Measurements from ENCODE around the gene HMGN4. TPM values are rescaled to one million over a fixed set of nuclear protein-coding genes. Genes with fewer than 3 reads are reported as not detected.

Gene HMGN4
- total RNA-seq, 2 donors from 2014 or later, result 53.5 to 83.0 TPM

DNA sequence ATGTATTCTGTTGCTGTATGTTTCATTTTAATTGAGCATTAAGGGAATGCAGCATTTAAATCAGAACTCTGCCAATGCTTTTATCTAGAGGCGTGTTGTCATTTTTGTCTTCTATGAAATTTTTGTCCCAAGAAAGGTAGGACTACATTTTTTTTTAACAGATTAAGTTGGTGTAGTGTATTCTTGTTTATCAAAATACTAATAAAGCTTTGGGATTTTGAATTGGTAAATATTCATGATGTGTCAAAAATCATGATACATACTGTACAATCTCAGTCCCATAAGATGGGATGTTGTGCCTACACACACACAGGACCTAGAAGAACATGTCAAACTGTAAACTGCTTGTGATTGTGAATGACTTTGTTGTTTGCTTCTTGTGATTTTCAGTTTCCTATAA is 11.2 kb upstream of the HMGN4 start:
- DNase-seq (ENCODE audit: low spot score), result no peak
- Histone ChIP-seq H3K9me3 (no peaks in the 10 kb centered on the region), H3K27ac (no peak overlapping the region), H3K4me3 (no peak overlapping the region), H3K27me3 (replicated peaks; ENCODE audit: insufficient read depth) (no peaks in the 10 kb centered on the region), H3K4me1 (replicated peaks) (no peaks in the 10 kb centered on the region), H3K36me3 (no peaks in the 10 kb centered on the region)
- WGBS, result 100% methylated on average over 1 of the region's 1 CpG
- intact Hi-C loops (cut with DNase I), result no loop called here
- no peak for TF ChIP-seq POLR2AphosphoS5 (IDR thresholded peaks at IDR 0.05)
- TF ChIP-seq, protein P1, sequence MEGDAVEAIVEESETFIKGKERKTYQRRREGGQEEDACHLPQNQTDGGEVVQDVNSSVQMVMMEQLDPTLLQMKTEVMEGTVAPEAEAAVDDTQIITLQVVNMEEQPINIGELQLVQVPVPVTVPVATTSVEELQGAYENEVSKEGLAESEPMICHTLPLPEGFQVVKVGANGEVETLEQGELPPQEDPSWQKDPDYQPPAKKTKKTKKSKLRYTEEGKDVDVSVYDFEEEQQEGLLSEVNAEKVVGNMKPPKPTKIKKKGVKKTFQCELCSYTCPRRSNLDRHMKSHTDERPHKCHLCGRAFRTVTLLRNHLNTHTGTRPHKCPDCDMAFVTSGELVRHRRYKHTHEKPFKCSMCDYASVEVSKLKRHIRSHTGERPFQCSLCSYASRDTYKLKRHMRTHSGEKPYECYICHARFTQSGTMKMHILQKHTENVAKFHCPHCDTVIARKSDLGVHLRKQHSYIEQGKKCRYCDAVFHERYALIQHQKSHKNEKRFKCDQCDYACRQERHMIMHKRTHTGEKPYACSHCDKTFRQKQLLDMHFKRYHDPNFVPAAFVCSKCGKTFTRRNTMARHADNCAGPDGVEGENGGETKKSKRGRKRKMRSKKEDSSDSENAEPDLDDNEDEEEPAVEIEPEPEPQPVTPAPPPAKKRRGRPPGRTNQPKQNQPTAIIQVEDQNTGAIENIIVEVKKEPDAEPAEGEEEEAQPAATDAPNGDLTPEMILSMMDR (IDR thresholded peaks at IDR 0.05), result no peak
- TF ChIP-seq POLR2A (IDR thresholded peaks at IDR 0.05), result no peak

DNA sequence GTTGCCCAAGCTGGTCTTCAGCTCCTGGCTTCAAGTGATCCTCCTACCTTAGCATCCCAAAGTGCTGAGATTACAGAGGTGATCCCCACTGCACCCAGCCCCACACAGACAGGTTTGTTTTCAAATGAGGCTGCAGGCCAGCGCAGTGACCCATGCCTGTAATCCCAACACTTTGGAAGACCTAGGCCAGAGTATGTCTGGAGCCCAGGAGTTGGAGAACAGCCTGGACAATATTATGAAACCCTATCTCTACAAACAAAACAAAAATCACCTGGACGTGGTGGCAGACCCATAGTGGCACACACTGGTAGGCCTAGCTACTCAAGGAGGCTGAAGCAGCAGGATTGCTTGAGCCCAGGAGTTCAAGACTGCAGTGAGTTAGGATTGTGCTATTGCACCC is 8.0 kb upstream of the HMGN4 start:
- H3K4me1 ChIP-seq (replicated peaks), result no peaks in the 10 kb centered on the region
- H3K4me3 ChIP-seq, result no peak overlapping the region
- intact Hi-C loops (cut with DNase I), result no loop called here
- no peak overlapping the region for H3K27ac ChIP-seq
- no peaks in the 10 kb centered on the region for H3K27me3 ChIP-seq (replicated peaks; ENCODE audit: insufficient read depth)
- TF ChIP-seq, protein P1 (IDR thresholded peaks at IDR 0.05), result no peak
- no peaks in the 10 kb centered on the region for H3K9me3 ChIP-seq
- DNase-seq (ENCODE audit: low spot score), result no peak
- no peaks in the 10 kb centered on the region for H3K36me3 ChIP-seq
- WGBS, result 82% methylated on average over 2 of the region's 2 CpGs

DNA sequence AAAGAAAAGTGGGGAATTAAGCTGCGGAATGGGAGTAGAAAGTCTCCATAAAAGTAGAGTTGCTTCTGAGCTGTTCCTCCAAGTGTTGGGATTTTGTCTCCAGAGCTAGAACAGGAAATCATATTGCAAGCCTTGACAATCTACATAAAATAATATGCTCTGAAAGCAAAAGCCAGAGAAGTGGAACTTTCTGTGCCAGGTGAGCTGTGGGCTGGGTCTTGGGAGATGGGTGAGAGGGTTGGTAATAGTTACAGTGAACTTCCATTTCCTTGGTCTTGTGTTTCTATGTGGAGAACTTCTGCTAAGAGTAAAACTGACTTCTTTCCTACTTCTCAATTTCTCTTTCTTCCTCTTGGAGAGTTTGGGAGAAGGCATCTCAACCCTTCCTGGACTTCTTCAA is 6.3 kb upstream of the HMGN4 start:
- Histone ChIP-seq H3K4me1 (replicated peaks) (no peaks in the 10 kb centered on the region), H3K9me3 (no peaks in the 10 kb centered on the region), H3K36me3 (no peaks in the 10 kb centered on the region), H3K4me3 (no peak overlapping the region), H3K27ac (peak overlapping the region in 1 of 2 donors; percentile 72), H3K27me3 (replicated peaks; ENCODE audit: insufficient read depth) (no peaks in the 10 kb centered on the region)
- intact Hi-C loops (cut with DNase I), result no loop called here
- no peak for DNase-seq (ENCODE audit: low spot score)
- no peak for TF ChIP-seq POLR2A (IDR thresholded peaks at IDR 0.05)
- TF ChIP-seq, protein P1 (IDR thresholded peaks at IDR 0.05), result no peak
- 97% methylated on average over 1 of the region's 1 CpG for WGBS

DNA sequence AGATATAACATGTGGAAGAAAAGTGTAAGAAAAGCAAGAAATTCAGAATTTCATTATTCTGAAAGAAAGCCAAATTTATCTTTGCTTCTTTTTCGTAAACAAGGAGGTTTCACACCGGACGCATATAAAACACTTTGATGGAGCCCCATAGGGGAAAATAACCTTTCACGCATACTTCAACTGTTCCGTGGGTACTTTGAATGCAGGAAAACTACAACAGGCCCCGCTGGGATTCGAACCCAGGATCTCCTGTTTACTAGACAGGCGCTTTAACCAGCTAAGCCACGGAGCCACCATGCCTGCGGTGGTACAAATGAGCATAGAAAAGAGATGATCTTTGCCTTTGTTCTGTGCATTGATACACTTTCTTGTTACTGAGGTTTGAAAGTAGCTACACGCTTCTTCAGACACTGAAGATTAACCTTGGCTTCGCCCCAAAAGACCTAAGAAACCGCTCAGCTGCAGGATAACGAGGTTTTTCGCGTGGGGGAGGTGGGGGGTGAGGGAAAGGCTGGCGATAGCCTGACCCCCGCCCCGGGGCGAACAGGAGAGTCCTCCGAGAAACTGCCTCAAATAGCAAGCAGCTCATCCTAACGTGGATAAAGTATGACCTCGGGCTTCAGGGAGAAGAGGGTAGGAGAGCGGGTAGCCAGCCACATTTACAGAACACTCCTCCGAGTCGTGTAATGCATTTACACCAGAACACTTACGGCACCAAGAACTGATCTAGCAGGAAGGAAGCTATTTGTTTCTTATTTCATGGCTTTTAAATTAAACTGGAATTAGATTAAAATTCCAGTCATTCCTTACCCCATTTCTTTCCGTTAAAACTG is 5.3 kb upstream of the HMGN4 start:
- WGBS, result 1% methylated on average over 28 of the region's 28 CpGs
- Histone ChIP-seq H3K36me3 (no peaks in the 10 kb centered on the region), H3K9me3 (no peaks in the 10 kb centered on the region), H3K4me1 (replicated peaks) (no peaks in the 10 kb centered on the region), H3K27ac (peak overlapping the region; percentile 72 to 73), H3K4me3 (peak overlapping the region; percentile 45 to 48), H3K27me3 (replicated peaks; ENCODE audit: insufficient read depth) (no peaks in the 10 kb centered on the region)
- peak; percentile 87 for TF ChIP-seq POLR2AphosphoS5 (IDR thresholded peaks at IDR 0.05)
- TF ChIP-seq POLR2A (IDR thresholded peaks at IDR 0.05), result no peak
- intact Hi-C loops (cut with DNase I), result no loop called here
- peak; percentile 80 for DNase-seq (ENCODE audit: low spot score)

DNA sequence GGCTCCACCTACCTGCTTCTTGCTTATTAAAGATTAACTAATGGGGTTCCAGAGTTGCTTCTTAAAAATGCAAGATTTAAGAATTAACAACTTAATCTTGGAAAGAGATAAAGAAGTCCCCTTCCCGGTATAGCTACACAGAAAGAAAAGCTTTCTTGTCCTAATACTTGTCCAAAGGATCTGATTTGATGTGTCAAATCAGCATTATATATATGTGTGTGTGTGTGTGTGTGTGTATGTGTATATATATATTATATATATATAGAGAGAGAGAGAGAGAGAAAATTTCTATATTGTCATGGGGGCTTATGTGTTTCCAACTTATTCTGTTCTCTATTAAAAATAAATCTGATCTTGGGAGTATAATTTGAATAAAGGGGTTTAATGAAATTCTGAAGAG is 4.6 kb upstream of the HMGN4 start:
- Histone ChIP-seq H3K36me3 (no peaks in the 10 kb centered on the region), H3K4me1 (replicated peaks) (no peaks in the 10 kb centered on the region), H3K4me3 (peak overlapping the region; percentile 45 to 48), H3K27ac (peak overlapping the region; percentile 72 to 73), H3K27me3 (replicated peaks; ENCODE audit: insufficient read depth) (no peaks in the 10 kb centered on the region), H3K9me3 (no peaks in the 10 kb centered on the region)
- DNase-seq (ENCODE audit: low spot score), result no peak
- TF ChIP-seq POLR2A (IDR thresholded peaks at IDR 0.05) (no peak), POLR2AphosphoS5 (IDR thresholded peaks at IDR 0.05) (no peak)
- TF ChIP-seq, protein P1 (IDR thresholded peaks at IDR 0.05), result no peak
- WGBS, result 0% methylated on average over 1 of the region's 1 CpG
- intact Hi-C loops (cut with DNase I), result no loop called here

Data from prostate gland (tissue), 2 donors.